ENCODE measurements around the gene TMPRSS3. TPM values are rescaled to one million over a fixed set of nuclear protein-coding genes. Genes with fewer than 3 reads are reported as not detected.

Gene TMPRSS3
- total RNA-seq: not detected
- under 1 TPM in 4 of 8 donors, not detected in 4; 0.13 to 0.32 (median 0.17) TPM for polyA plus RNA-seq (ENCODE audit: insufficient read depth in 1 of 8, insufficient read length in 8 of 8, low replicate concordance in 1 of 8)
- long read RNA-seq, donor 1: 0 reads
- long read RNA-seq, donor 2: 0 reads
- long read RNA-seq, donor 3: 0 reads
- long read RNA-seq, donor 4: 0 reads
- long read RNA-seq, donor 5: 0 reads
- long read RNA-seq, donor 6: 0 reads
- long read RNA-seq, donor 7: 0 reads
- long read RNA-seq, donor 8: 0 reads
- long read RNA-seq, donor 9: 0 reads
- long read RNA-seq, donor 10: 0 reads
- long read RNA-seq, donor 11: 0 reads

GRCh38 chr21:42395905-42396651 lies at the start of gene TMPRSS3:
Gene TMPRSS3 (minus strand): TSS chr21:42396052. CDS start chr21:42395417, 635 bp downstream.
- no peak within 1 kb of the TSS for H3K4me3 ChIP-seq (ENCODE audit: low read length)
- WGBS (ENCODE audit: insufficient coverage): 85% methylated on average over 4 of the region's 17 CpGs
- H3K27me3 ChIP-seq (ENCODE audit: control insufficient read depth, insufficient read depth, low read length): no peaks in the 10 kb centered on the region
- DNase-seq: no peak
- H3K27ac ChIP-seq (ENCODE audit: low read length): no peak within 1 kb of the TSS
- peaks cover 2% of the 10 kb centered on the region for H3K4me1 ChIP-seq (ENCODE audit: control insufficient read depth, insufficient read depth, low read length)
- no peaks in the 10 kb centered on the region for H3K9me3 ChIP-seq (replicated peaks; ENCODE audit: control insufficient read depth, low read depth, low read length)
- H3K36me3 ChIP-seq (ENCODE audit: control insufficient read depth, insufficient read depth, low read length): no peaks in the 10 kb centered on the region

- Histone ChIP-seq H3K4me1 (ENCODE audit: control insufficient read depth, insufficient read depth, low read length) (no peaks in the 10 kb centered on the region), H3K9me3 (replicated peaks; ENCODE audit: control insufficient read depth, low read depth, low read length) (no peaks in the 10 kb centered on the region), H3K36me3 (ENCODE audit: control insufficient read depth, insufficient read depth, low read length) (no peaks in the 10 kb centered on the region), H3K4me3 (ENCODE audit: low read length) (no peak overlapping the region), H3K27ac (ENCODE audit: low read length) (no peak overlapping the region), H3K27me3 (ENCODE audit: control insufficient read depth, insufficient read depth, low read length) (peaks cover 5% of the 10 kb centered on the region)
- DNase-seq: no peak
- WGBS (ENCODE audit: insufficient coverage): 81% methylated on average over 6 of the region's 7 CpGs
These were observed 49.5 kb upstream of the TMPRSS3 start for GRCh38 chr21:42445311-42445710.

GRCh38 chr21:42444745-42445059 lies 48.9 kb upstream of the TMPRSS3 start:
- Histone ChIP-seq H3K4me3 (ENCODE audit: low read length) (no peak overlapping the region), H3K27me3 (ENCODE audit: control insufficient read depth, insufficient read depth, low read length) (peaks cover 5% of the 10 kb centered on the region), H3K9me3 (replicated peaks; ENCODE audit: control insufficient read depth, low read depth, low read length) (no peaks in the 10 kb centered on the region), H3K4me1 (ENCODE audit: control insufficient read depth, insufficient read depth, low read length) (no peaks in the 10 kb centered on the region), H3K27ac (ENCODE audit: low read length) (no peak overlapping the region), H3K36me3 (ENCODE audit: control insufficient read depth, insufficient read depth, low read length) (no peaks in the 10 kb centered on the region)
- DNase-seq: no peak
- 83% methylated on average over 9 of the region's 10 CpGs for whole genome bisulfite sequencing (ENCODE audit: insufficient coverage)

- H3K27me3 ChIP-seq (ENCODE audit: control insufficient read depth, insufficient read depth, low read length): peaks cover 5% of the 10 kb centered on the region
- H3K27ac ChIP-seq (ENCODE audit: low read length): no peak overlapping the region
- no peaks in the 10 kb centered on the region for H3K4me1 ChIP-seq (ENCODE audit: control insufficient read depth, insufficient read depth, low read length)
- WGBS (ENCODE audit: insufficient coverage): 71% methylated on average over 31 of the region's 34 CpGs
- no peak for DNase-seq
- no peaks in the 10 kb centered on the region for H3K36me3 ChIP-seq (ENCODE audit: control insufficient read depth, insufficient read depth, low read length)
- no peaks in the 10 kb centered on the region for H3K9me3 ChIP-seq (replicated peaks; ENCODE audit: control insufficient read depth, low read depth, low read length)
- no peak overlapping the region for H3K4me3 ChIP-seq (ENCODE audit: low read length)
These were observed 48.3 kb upstream of the TMPRSS3 start for GRCh38 chr21:42443876-42444744.

GRCh38 chr21:42443181-42443785 lies 47.4 kb upstream of the TMPRSS3 start:
- Histone ChIP-seq H3K27ac (ENCODE audit: low read length) (no peak overlapping the region), H3K4me1 (ENCODE audit: control insufficient read depth, insufficient read depth, low read length) (no peaks in the 10 kb centered on the region), H3K4me3 (ENCODE audit: low read length) (no peak overlapping the region), H3K27me3 (ENCODE audit: control insufficient read depth, insufficient read depth, low read length) (peaks cover 7% of the 10 kb centered on the region), H3K36me3 (ENCODE audit: control insufficient read depth, insufficient read depth, low read length) (no peaks in the 10 kb centered on the region), H3K9me3 (replicated peaks; ENCODE audit: control insufficient read depth, low read depth, low read length) (no peaks in the 10 kb centered on the region)
- DNase-seq: no peak
- 83% methylated on average over 9 of the region's 15 CpGs for WGBS (ENCODE audit: insufficient coverage)

- DNase-seq: no peak
- Histone ChIP-seq H3K36me3 (ENCODE audit: control insufficient read depth, insufficient read depth, low read length) (no peaks in the 10 kb centered on the region), H3K27me3 (ENCODE audit: control insufficient read depth, insufficient read depth, low read length) (peaks cover 7% of the 10 kb centered on the region), H3K9me3 (replicated peaks; ENCODE audit: control insufficient read depth, low read depth, low read length) (no peaks in the 10 kb centered on the region), H3K4me1 (ENCODE audit: control insufficient read depth, insufficient read depth, low read length) (no peaks in the 10 kb centered on the region), H3K4me3 (ENCODE audit: low read length) (no peak overlapping the region), H3K27ac (ENCODE audit: low read length) (no peak overlapping the region)
- 70% methylated on average over 5 of the region's 6 CpGs for WGBS (ENCODE audit: insufficient coverage)
These were observed 46.1 kb upstream of the TMPRSS3 start for GRCh38 chr21:42441963-42442362.

GRCh38 chr21:42440187-42440792 lies 44.4 kb upstream of the TMPRSS3 start:
- H3K4me1 ChIP-seq (ENCODE audit: control insufficient read depth, insufficient read depth, low read length): no peaks in the 10 kb centered on the region
- peaks cover 7% of the 10 kb centered on the region for H3K27me3 ChIP-seq (ENCODE audit: control insufficient read depth, insufficient read depth, low read length)
- no peak overlapping the region for H3K4me3 ChIP-seq (ENCODE audit: low read length)

GRCh38 chr21:42439284-42440186 lies 43.7 kb upstream of the TMPRSS3 start:
- Histone ChIP-seq H3K4me3 (ENCODE audit: low read length) (no peak overlapping the region), H3K36me3 (ENCODE audit: control insufficient read depth, insufficient read depth, low read length) (no peaks in the 10 kb centered on the region), H3K9me3 (replicated peaks; ENCODE audit: control insufficient read depth, low read depth, low read length) (no peaks in the 10 kb centered on the region), H3K27ac (ENCODE audit: low read length) (no peak overlapping the region), H3K4me1 (ENCODE audit: control insufficient read depth, insufficient read depth, low read length) (no peaks in the 10 kb centered on the region), H3K27me3 (ENCODE audit: control insufficient read depth, insufficient read depth, low read length) (peaks cover 7% of the 10 kb centered on the region)
- DNase-seq: no peak
- 75% methylated on average over 15 of the region's 17 CpGs for WGBS (ENCODE audit: insufficient coverage)

More at GRCh38 chr21:42440187-42440792, 44.4 kb upstream of the TMPRSS3 start:
- Histone ChIP-seq H3K27ac (ENCODE audit: low read length) (no peak overlapping the region), H3K36me3 (ENCODE audit: control insufficient read depth, insufficient read depth, low read length) (no peaks in the 10 kb centered on the region), H3K9me3 (replicated peaks; ENCODE audit: control insufficient read depth, low read depth, low read length) (no peaks in the 10 kb centered on the region)
- no peak for DNase-seq
- 66% methylated on average over 11 of the region's 12 CpGs for WGBS (ENCODE audit: insufficient coverage)

Measured in muscle of leg (tissue), 16 donors.